ENCODE measurements around the gene UBE2E1. TPM values are rescaled to one million over a fixed set of nuclear protein-coding genes. Genes with fewer than 3 reads are reported as not detected.

Gene UBE2E1
- total and polyA plus RNA-seq, 2 experiments from 2014 or later: 39.9 to 120 TPM

- no peaks in the 10 kb centered on the region for H3K36me3 Mint-ChIP-seq (ENCODE audit: low read depth)
- H3K36me3 ChIP-seq (ENCODE audit: insufficient read depth): no peaks in the 10 kb centered on the region
- H3K27me3 ChIP-seq (ENCODE audit: insufficient read depth): no peaks in the 10 kb centered on the region
- no peak overlapping the region for H3K4me3 ChIP-seq
- TF ChIP-seq CTCF (conservative IDR thresholded peaks at IDR 0.05; ENCODE audit: low read depth in 2 of 2) (no peak), NANOG (IDR thresholded peaks at IDR 0.05; ENCODE audit: borderline replicate concordance) (no peak), POLR2AphosphoS5 (IDR thresholded peaks at IDR 0.05; ENCODE audit: low read depth) (no peak), EZH2 (IDR thresholded peaks at IDR 0.05; ENCODE audit: low read depth, unreplicated experiment) (no peak)
- no peak overlapping the region for H3K4me2 ChIP-seq
- DNase-seq (ENCODE audit: low spot score): no peak
- H3K4me1 Mint-ChIP-seq: peaks cover 5% of the 10 kb centered on the region
- no peak overlapping the region for H3K27ac ChIP-seq (ENCODE audit: low read depth)
- no peaks in the 10 kb centered on the region; the same call in 2 of the 3 replicates for H3K9me3 Mint-ChIP-seq
- H3K27me3 Mint-ChIP-seq (ENCODE audit: insufficient read depth, low read depth, poor library complexity): no peaks in the 10 kb centered on the region
- no peak overlapping the region for H3K27ac Mint-ChIP-seq
- H4K20me1 ChIP-seq (replicated peaks; ENCODE audit: insufficient read depth): no peaks in the 10 kb centered on the region
- H3F3A ChIP-seq (replicated peaks; ENCODE audit: low read depth): no peaks in the 10 kb centered on the region
- no peaks in the 10 kb centered on the region for H3K79me2 ChIP-seq (replicated peaks; ENCODE audit: insufficient read depth)
- no peaks in the 10 kb centered on the region for H3K9me2 ChIP-seq (ENCODE audit: insufficient read depth)
- ATAC-seq: no peak
- H2AFZ ChIP-seq: peak overlapping the region; percentile 56; the same call in 1 of the 2 replicates
- peaks cover 3% of the 10 kb centered on the region; the same call in 1 of the 2 replicates for H3K4me1 ChIP-seq (ENCODE audit: insufficient read depth)
- no peak overlapping the region for H3K4me3 Mint-ChIP-seq
Measured at GRCh38 chr3:23796518-23796917, 9.2 kb upstream of the UBE2E1 start.

DNA sequence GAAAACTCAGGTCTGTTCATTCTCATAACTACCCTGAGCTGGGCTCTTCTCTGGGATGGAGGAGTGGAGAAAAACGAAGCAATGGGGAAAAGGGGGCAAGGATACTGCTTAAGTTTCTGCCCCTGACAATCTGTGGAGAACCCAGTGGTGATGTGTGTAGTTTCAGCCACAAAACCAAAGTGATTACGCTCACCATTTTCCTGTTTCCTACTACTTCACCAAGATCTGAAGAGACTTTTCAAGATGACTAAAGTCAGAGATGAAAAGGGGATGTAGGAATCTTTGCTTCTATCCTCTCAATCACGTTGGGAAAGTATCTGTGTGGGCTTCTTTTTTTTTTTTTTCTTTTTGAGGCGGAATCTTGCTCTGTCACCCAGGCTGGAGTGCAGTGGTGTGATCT lies 8.3 kb upstream of the UBE2E1 start:
- Histone ChIP-seq H4K20me1 (replicated peaks; ENCODE audit: insufficient read depth) (no peaks in the 10 kb centered on the region), H3K4me2 (no peak overlapping the region), H3K27me3 (ENCODE audit: insufficient read depth) (no peaks in the 10 kb centered on the region), H3K9me2 (ENCODE audit: insufficient read depth) (no peaks in the 10 kb centered on the region), H3F3A (replicated peaks; ENCODE audit: low read depth) (no peaks in the 10 kb centered on the region), H3K4me3 (no peak overlapping the region), H3K27ac (ENCODE audit: low read depth) (no peak overlapping the region), H3K4me1 (ENCODE audit: insufficient read depth) (peaks cover 13% of the 10 kb centered on the region), H2AFZ (peak overlapping the region; percentile 54; the same call in 1 of the 2 replicates), H3K36me3 (ENCODE audit: insufficient read depth) (no peaks in the 10 kb centered on the region), H3K79me2 (replicated peaks; ENCODE audit: insufficient read depth) (no peaks in the 10 kb centered on the region)
- no peak for DNase-seq (ENCODE audit: low spot score)
- Mint-ChIP-seq H3K4me1 (peaks cover 6% of the 10 kb centered on the region), H3K4me3 (no peak overlapping the region), H3K36me3 (ENCODE audit: low read depth) (no peaks in the 10 kb centered on the region), H3K9me3 (no peaks in the 10 kb centered on the region; the same call in 2 of the 3 replicates), H3K27me3 (ENCODE audit: insufficient read depth, low read depth, poor library complexity) (no peaks in the 10 kb centered on the region), H3K27ac (no peak overlapping the region)
- ATAC-seq: no peak
- no peak for TF ChIP-seq CTCF (conservative IDR thresholded peaks at IDR 0.05; ENCODE audit: low read depth in 2 of 2)
- TF ChIP-seq, protein P1, sequence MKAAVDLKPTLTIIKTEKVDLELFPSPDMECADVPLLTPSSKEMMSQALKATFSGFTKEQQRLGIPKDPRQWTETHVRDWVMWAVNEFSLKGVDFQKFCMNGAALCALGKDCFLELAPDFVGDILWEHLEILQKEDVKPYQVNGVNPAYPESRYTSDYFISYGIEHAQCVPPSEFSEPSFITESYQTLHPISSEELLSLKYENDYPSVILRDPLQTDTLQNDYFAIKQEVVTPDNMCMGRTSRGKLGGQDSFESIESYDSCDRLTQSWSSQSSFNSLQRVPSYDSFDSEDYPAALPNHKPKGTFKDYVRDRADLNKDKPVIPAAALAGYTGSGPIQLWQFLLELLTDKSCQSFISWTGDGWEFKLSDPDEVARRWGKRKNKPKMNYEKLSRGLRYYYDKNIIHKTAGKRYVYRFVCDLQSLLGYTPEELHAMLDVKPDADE (IDR thresholded peaks at IDR 0.05): no peak
- TF ChIP-seq, protein P2, sequence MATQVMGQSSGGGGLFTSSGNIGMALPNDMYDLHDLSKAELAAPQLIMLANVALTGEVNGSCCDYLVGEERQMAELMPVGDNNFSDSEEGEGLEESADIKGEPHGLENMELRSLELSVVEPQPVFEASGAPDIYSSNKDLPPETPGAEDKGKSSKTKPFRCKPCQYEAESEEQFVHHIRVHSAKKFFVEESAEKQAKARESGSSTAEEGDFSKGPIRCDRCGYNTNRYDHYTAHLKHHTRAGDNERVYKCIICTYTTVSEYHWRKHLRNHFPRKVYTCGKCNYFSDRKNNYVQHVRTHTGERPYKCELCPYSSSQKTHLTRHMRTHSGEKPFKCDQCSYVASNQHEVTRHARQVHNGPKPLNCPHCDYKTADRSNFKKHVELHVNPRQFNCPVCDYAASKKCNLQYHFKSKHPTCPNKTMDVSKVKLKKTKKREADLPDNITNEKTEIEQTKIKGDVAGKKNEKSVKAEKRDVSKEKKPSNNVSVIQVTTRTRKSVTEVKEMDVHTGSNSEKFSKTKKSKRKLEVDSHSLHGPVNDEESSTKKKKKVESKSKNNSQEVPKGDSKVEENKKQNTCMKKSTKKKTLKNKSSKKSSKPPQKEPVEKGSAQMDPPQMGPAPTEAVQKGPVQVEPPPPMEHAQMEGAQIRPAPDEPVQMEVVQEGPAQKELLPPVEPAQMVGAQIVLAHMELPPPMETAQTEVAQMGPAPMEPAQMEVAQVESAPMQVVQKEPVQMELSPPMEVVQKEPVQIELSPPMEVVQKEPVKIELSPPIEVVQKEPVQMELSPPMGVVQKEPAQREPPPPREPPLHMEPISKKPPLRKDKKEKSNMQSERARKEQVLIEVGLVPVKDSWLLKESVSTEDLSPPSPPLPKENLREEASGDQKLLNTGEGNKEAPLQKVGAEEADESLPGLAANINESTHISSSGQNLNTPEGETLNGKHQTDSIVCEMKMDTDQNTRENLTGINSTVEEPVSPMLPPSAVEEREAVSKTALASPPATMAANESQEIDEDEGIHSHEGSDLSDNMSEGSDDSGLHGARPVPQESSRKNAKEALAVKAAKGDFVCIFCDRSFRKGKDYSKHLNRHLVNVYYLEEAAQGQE (IDR thresholded peaks at IDR 0.05; ENCODE audit: unreplicated experiment): no peak
- TF ChIP-seq JUNB (IDR thresholded peaks at IDR 0.05; ENCODE audit: unreplicated experiment): no peak
- TF ChIP-seq STAT1 (IDR thresholded peaks at IDR 0.05; ENCODE audit: unreplicated experiment): no peak
- TF ChIP-seq POLR2AphosphoS5 (IDR thresholded peaks at IDR 0.05; ENCODE audit: low read depth): no peak
- TF ChIP-seq ZNF331 (CRISPR knock-in tag; IDR thresholded peaks at IDR 0.05; ENCODE audit: low read depth): no peak
- no peak for TF ChIP-seq EZH2 (IDR thresholded peaks at IDR 0.05; ENCODE audit: low read depth, unreplicated experiment)
- TF ChIP-seq EZH2phosphoT487 (IDR thresholded peaks at IDR 0.05; ENCODE audit: unreplicated experiment): no peak

All from GM23338 (cell line).